ENCODE results near the gene AHNAK2.
"Not testable (repeated sequence)": the region's sequence is repeated elsewhere in the genome, so short reads cannot be mapped to it uniquely, and the experiment has no call there.

DNA sequence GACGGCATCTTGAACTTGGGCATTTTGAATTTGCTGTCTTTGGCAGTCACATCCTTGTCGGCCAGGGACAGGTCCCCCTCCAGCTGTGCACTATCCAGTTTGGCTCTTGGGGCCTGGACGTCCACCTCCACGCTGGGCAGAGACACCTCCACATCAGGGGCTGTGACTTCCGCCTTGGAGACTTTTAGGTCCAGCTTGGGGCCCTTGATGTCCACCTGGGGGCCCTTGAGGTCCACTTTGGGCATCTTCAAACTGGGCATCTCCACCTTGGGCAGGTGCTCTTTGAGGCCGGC, 34.2 kb downstream of the AHNAK2 start:
- TF ChIP-seq REST (IDR thresholded peaks at IDR 0.05; ENCODE audit: insufficient read depth in 1 of 2, low read depth in 2 of 2, low read length in 1 of 2); POLR2AphosphoS5 (IDR thresholded peaks at IDR 0.05; ENCODE audit: low read depth, low read length); SIN3A (IDR thresholded peaks at IDR 0.05; ENCODE audit: borderline replicate concordance, insufficient read depth, low read depth, low read length); TCF7L2 (IDR thresholded peaks at IDR 0.05; ENCODE audit: low read depth, low read length): not testable (repeated sequence)
- TF ChIP-seq, protein P1, sequence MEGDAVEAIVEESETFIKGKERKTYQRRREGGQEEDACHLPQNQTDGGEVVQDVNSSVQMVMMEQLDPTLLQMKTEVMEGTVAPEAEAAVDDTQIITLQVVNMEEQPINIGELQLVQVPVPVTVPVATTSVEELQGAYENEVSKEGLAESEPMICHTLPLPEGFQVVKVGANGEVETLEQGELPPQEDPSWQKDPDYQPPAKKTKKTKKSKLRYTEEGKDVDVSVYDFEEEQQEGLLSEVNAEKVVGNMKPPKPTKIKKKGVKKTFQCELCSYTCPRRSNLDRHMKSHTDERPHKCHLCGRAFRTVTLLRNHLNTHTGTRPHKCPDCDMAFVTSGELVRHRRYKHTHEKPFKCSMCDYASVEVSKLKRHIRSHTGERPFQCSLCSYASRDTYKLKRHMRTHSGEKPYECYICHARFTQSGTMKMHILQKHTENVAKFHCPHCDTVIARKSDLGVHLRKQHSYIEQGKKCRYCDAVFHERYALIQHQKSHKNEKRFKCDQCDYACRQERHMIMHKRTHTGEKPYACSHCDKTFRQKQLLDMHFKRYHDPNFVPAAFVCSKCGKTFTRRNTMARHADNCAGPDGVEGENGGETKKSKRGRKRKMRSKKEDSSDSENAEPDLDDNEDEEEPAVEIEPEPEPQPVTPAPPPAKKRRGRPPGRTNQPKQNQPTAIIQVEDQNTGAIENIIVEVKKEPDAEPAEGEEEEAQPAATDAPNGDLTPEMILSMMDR (IDR thresholded peaks at IDR 0.05) = not testable (repeated sequence)
